ENCODE measurements around the gene SNRPB2. TPM values are rescaled to one million over a fixed set of nuclear protein-coding genes. Genes with fewer than 3 reads are reported as not detected.

Gene SNRPB2
- total RNA-seq, 4 donors from 2014 or later = 23.0 to 38.1 (median 30.3) TPM

- ATAC-seq (ENCODE audit: low FRiP score) = no peak
- no peak for TF ChIP-seq CTCF (IDR thresholded peaks at IDR 0.05)
Measured at GRCh38 chr20:16778159-16778558, 48.3 kb downstream of the SNRPB2 start.

DNA sequence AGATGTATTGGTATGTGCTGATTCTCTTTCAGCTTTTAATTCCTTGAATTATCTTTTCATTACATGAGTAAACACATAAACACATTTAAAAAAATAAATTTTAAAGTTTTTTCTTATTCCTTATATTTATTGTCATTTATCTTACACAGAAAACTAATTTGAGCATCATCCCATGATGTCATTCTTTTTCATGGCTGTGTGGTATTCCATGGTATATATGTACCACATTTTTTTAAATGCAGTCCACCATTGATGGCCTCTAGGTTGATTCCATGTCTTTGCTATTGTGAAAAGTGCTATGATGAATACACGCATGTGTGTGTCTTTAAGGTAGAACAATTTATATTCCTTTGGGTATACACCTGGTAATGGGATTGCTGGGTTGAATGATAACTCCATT, 51.7 kb downstream of the SNRPB2 start:
- ATAC-seq (ENCODE audit: low FRiP score) (no peak), DNase-seq (ENCODE audit: low spot score) (no peak)
- no peak for TF ChIP-seq CTCF (IDR thresholded peaks at IDR 0.05)

More at GRCh38 chr20:16778159-16778558, 48.3 kb downstream of the SNRPB2 start:
- no peak for DNase-seq (ENCODE audit: low spot score)

DNA sequence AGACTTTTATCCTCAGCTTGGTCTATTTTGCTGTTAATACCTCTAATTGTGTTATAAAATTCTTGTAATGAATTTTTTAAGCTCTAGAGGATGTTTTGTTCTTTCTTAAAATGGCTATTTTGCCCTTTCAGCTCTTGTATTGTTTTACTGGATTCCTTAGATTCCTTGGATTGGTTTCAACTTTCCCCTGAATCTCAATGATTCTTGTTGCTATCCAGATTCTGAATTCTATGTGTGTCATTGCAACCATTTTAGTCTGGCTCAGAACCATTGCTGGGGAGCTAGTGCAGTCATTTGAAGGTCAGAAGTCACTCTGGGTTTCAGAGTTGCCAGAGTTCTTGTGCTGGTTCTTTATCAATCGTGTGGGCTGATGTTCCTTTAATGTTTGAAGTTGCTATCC, 55.4 kb downstream of the SNRPB2 start:
- ATAC-seq (ENCODE audit: low FRiP score) (no peak), DNase-seq (ENCODE audit: low spot score) (no peak)
- no peak for TF ChIP-seq CTCF (IDR thresholded peaks at IDR 0.05)

Small RNAs within 50 kb of the gene (small RNA-seq; reads per million reads assigned to genes)
- not detected for gene AL135938.1

Other genes starting within 250 kb of the SNRPB2 start
- gene KIF16B, start 156.6 kb upstream of the SNRPB2 start, total RNA-seq = 10 to 100 TPM; 15.7 to 29.0 (median 19.3) TPM
- gene OTOR, start 18.3 kb downstream of the SNRPB2 start, total RNA-seq = not detected